ENCODE measurements around the gene MASTL.

MASTL gene

DNA sequence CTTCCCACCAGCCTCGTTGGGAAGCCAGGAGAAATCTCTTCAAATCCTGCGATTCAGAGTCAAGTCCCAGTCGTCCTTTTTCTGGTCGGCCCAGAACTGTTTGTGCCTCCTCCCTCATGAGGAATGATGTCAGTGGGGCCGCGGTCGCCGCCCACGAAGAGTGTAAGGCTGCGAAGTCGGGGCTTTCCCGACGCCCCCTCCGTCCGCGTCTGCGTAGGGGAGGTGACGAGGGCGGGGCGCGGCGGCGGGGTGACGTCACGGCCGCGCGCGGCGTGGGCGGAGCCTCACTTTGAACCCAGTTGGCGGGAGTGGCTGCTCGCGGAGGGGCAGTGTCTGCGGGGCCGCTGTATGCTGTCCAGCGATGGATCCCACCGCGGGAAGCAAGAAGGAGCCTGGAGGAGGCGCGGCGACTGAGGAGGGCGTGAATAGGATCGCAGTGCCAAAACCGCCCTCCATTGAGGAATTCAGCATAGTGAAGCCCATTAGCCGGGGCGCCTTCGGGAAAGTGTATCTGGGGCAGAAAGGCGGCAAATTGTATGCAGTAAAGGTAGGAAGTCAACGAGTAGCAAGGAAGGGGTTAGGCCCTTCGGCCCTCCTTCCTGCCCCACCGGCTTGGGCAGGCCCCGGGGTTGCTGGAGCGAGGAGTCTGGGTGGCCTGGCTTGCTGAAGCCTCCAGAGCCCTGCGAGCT, at the start of gene MASTL (continued):
- TF ChIP-seq ZFP69B (tag by site-specific recombination; IDR thresholded peaks at IDR 0.05) (no peak), ZNF416 (tag by site-specific recombination; IDR thresholded peaks at IDR 0.05) (no peak), ZBTB21 (tag by site-specific recombination; IDR thresholded peaks at IDR 0.05) (peak; percentile 93), ZNF473 (tag by site-specific recombination; IDR thresholded peaks at IDR 0.05) (no peak), GLI2 (tag by site-specific recombination; IDR thresholded peaks at IDR 0.05; ENCODE audit: borderline replicate concordance, low read depth) (no peak), ZNF184 (tag by site-specific recombination; IDR thresholded peaks at IDR 0.05) (no peak), KLF16 (tag by site-specific recombination; IDR thresholded peaks at IDR 0.05) (peak; percentile 91)
- TF ChIP-seq, protein P1, sequence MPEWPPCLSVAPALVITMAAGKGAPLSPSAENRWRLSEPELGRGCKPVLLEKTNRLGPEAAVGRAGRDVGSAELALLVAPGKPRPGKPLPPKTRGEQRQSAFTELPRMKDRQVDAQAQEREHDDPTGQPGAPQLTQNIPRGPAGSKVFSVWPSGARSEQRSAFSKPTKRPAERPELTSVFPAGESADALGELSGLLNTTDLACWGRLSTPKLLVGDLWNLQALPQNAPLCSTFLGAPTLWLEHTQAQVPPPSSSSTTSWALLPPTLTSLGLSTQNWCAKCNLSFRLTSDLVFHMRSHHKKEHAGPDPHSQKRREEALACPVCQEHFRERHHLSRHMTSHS (tag by site-specific recombination; IDR thresholded peaks at IDR 0.05): no peak

DNA sequence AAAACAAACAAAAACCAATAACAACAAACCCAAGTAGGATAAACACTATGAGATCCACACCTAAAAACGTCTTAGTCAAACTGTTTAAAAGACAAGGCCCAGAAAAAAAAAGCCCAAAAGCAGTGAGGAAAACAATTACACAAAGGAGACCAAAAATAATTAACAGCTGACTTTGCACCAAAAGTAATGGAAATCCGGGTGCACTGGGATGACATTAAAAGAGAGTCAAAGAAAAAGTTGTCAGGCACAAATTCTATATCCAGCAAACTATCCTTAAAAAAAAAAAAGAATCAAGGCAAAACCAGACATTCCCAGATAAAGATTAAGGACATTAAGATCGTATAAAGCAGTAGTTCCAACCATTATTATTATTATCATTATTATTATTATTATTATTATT, 47.0 kb upstream of the MASTL start:
- no peaks in the 10 kb centered on the region for H3K4me1 ChIP-seq (ENCODE audit: control insufficient read depth, insufficient read depth, low read length)
- POLR2A ChIA-PET: no interaction called here

DNA sequence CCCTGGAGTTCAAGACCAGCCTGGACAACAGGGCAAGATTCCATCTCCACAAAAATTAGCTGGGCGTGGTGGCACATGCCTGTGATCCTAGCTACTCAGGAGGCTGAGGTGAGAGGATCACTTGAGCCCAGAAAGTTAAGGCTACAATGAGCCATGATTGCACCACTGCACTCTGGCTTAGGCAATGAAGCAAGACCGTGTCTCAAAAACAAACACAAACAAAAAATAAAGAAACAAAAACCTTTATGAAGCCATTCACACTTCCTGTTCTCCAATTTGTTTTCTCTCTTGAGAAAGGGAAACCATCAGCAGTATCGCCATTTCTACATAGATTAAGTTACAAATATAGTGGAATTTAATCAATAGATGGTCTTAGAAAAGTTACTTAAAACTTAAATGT, 20.8 kb upstream of the MASTL start:
- CTCF ChIA-PET: no interaction called here
- no peaks in the 10 kb centered on the region for H3K4me1 ChIP-seq (ENCODE audit: control insufficient read depth, insufficient read depth, low read length)
- H3K9me3 ChIP-seq (ENCODE audit: control insufficient read depth, insufficient read depth, low read depth, low read length): no peaks in the 10 kb centered on the region
- H3K4me3 ChIP-seq (ENCODE audit: low read depth, low read length): no peak overlapping the region
- POLR2A ChIA-PET: no interaction called here
- peaks cover 64 to 76% of the 10 kb centered on the region in 2 experiments for H3K36me3 ChIP-seq (ENCODE audit: control insufficient read depth in 2 of 2, insufficient read depth in 1 of 2, low read length in 2 of 2)
- H3K27ac ChIP-seq (ENCODE audit: extremely low read depth, low read depth, low read length): no peak overlapping the region
- no peak for TF ChIP-seq GLI2 (tag by site-specific recombination; IDR thresholded peaks at IDR 0.05; ENCODE audit: borderline replicate concordance, low read depth)
- TF ChIP-seq, protein P2, sequence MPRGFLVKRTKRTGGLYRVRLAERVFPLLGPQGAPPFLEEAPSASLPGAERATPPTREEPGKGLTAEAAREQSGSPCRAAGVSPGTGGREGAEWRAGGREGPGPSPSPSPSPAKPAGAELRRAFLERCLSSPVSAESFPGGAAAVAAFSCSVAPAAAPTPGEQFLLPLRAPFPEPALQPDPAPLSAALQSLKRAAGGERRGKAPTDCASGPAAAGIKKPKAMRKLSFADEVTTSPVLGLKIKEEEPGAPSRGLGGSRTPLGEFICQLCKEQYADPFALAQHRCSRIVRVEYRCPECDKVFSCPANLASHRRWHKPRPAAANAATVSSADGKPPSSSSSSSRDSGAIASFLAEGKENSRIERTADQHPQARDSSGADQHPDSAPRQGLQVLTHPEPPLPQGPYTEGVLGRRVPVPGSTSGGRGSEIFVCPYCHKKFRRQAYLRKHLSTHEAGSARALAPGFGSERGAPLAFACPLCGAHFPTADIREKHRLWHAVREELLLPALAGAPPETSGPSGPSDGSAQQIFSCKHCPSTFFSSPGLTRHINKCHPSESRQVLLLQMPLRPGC (tag by site-specific recombination; IDR thresholded peaks at IDR 0.05): no peak
- TF ChIP-seq ZNF664 (tag by site-specific recombination; IDR thresholded peaks at IDR 0.05): no peak
- no peak for TF ChIP-seq KLF1 (tag by site-specific recombination; IDR thresholded peaks at IDR 0.05)
- TF ChIP-seq REPIN1 (tag by site-specific recombination; IDR thresholded peaks at IDR 0.05; ENCODE audit: low read depth): no peak
- TF ChIP-seq ZFP41 (tag by site-specific recombination; IDR thresholded peaks at IDR 0.05; ENCODE audit: borderline replicate concordance): no peak
- no peak for TF ChIP-seq ZNF23 (tag by site-specific recombination; IDR thresholded peaks at IDR 0.05; ENCODE audit: borderline replicate concordance)
- TF ChIP-seq, protein P3, sequence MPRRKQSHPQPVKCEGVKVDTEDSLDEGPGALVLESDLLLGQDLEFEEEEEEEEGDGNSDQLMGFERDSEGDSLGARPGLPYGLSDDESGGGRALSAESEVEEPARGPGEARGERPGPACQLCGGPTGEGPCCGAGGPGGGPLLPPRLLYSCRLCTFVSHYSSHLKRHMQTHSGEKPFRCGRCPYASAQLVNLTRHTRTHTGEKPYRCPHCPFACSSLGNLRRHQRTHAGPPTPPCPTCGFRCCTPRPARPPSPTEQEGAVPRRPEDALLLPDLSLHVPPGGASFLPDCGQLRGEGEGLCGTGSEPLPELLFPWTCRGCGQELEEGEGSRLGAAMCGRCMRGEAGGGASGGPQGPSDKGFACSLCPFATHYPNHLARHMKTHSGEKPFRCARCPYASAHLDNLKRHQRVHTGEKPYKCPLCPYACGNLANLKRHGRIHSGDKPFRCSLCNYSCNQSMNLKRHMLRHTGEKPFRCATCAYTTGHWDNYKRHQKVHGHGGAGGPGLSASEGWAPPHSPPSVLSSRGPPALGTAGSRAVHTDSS (tag by site-specific recombination; IDR thresholded peaks at IDR 0.05): no peak
- TF ChIP-seq ZNF121 (tag by site-specific recombination; IDR thresholded peaks at IDR 0.05): no peak
- no peak for TF ChIP-seq ZBTB1 (tag by site-specific recombination; IDR thresholded peaks at IDR 0.05)
- TF ChIP-seq ZSCAN16 (tag by site-specific recombination; IDR thresholded peaks at IDR 0.05): no peak

More for the DNA sequence above, 47.0 kb upstream of the MASTL start:
- no peaks in the 10 kb centered on the region for H3K9me3 ChIP-seq (ENCODE audit: control insufficient read depth, insufficient read depth, low read depth, low read length)
- CTCF ChIA-PET: interaction anchor here (0.6 to 0.8 kb wide), 2 partner anchors 11 to 24 kb away, joined by 3 to 5 read pairs; no protein-coding TSS in a partner anchor
- no peak overlapping the region for H3K4me3 ChIP-seq (ENCODE audit: low read depth, low read length)
- no peak overlapping the region for H3K27ac ChIP-seq (ENCODE audit: extremely low read depth, low read depth, low read length)
- peak; percentile 28 for TF ChIP-seq SETDB1 (IDR thresholded peaks at IDR 0.05; ENCODE audit: insufficient read length, low read length)
- TF ChIP-seq, protein P4, sequence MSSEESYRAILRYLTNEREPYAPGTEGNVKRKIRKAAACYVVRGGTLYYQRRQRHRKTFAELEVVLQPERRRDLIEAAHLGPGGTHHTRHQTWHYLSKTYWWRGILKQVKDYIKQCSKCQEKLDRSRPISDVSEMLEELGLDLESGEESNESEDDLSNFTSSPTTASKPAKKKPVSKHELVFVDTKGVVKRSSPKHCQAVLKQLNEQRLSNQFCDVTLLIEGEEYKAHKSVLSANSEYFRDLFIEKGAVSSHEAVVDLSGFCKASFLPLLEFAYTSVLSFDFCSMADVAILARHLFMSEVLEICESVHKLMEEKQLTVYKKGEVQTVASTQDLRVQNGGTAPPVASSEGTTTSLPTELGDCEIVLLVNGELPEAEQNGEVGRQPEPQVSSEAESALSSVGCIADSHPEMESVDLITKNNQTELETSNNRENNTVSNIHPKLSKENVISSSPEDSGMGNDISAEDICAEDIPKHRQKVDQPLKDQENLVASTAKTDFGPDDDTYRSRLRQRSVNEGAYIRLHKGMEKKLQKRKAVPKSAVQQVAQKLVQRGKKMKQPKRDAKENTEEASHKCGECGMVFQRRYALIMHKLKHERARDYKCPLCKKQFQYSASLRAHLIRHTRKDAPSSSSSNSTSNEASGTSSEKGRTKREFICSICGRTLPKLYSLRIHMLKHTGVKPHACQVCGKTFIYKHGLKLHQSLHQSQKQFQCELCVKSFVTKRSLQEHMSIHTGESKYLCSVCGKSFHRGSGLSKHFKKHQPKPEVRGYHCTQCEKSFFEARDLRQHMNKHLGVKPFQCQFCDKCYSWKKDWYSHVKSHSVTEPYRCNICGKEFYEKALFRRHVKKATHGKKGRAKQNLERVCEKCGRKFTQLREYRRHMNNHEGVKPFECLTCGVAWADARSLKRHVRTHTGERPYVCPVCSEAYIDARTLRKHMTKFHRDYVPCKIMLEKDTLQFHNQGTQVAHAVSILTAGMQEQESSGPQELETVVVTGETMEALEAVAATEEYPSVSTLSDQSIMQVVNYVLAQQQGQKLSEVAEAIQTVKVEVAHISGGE (tag by site-specific recombination; conservative IDR thresholded peaks at IDR 0.05; ENCODE audit: low read depth): no peak
- H3K36me3 ChIP-seq (ENCODE audit: control insufficient read depth in 2 of 2, insufficient read depth in 1 of 2, low read length in 2 of 2): peaks cover 46 to 57% of the 10 kb centered on the region in 2 experiments

Data from HEK293 (cell line).